Mesothelial cell of epicardium (in vitro differentiated cells): ENCODE measurements around the gene DMWD. TPM values are rescaled to one million over a fixed set of nuclear protein-coding genes. Genes with fewer than 3 reads are reported as not detected.

Source experiments
- DNase-seq, 2 experiments: peaks; one replicate each; pipeline ENCODE4 v3.0.0; 2021; ENCODE audit warnings: low spot score in 2 of 2; ENCODE audit not compliant: unreplicated experiment in 2 of 2
- H3K27ac Mint-ChIP-seq: 2 replicates; pipeline ENCODE4 v1.8.0; 2021; ENCODE audit warnings: mixed read lengths
- H3K27me3 Mint-ChIP-seq: 2 replicates; pipeline ENCODE4 v1.8.0; 2021; ENCODE audit warnings: low read depth, mixed read lengths
- H3K36me3 Mint-ChIP-seq: 2 replicates; pipeline ENCODE4 v1.8.0; 2021; ENCODE audit warnings: mixed read lengths
- H3K4me1 Mint-ChIP-seq: 2 replicates; pipeline ENCODE4 v1.8.0; 2021; ENCODE audit warnings: mixed read lengths
- H3K4me3 Mint-ChIP-seq: 2 replicates; pipeline ENCODE4 v1.8.0; 2021; ENCODE audit warnings: mild to moderate bottlenecking, moderate library complexity, mixed read lengths
- H3K9me3 Mint-ChIP-seq: 2 replicates; pipeline ENCODE4 v1.8.0; 2021; ENCODE audit warnings: mixed read lengths
- CTCF ChIP-seq: fragments of 200-600 bp; sonication (generic); IDR thresholded peaks from one replicate; pipeline ENCODE4 v1.5.0; 2021; ENCODE audit warnings: antibody characterized with exemption; ENCODE audit not compliant: unreplicated experiment
- total RNA-seq: library from RNA; stranded (reverse); gene quantifications from 3 replicates; pipeline ENCODE4 v1.2.1, GENCODE V29; 2021

DMWD gene
- total RNA-seq, 1 donor from 2014 or later, result 120 TPM

GRCh38 chr19:45798995-45799517 lies 6.4 kb upstream of the DMWD start:
- Mint-ChIP-seq H3K27me3 (no peaks in the 10 kb centered on the region), H3K9me3 (no peaks in the 10 kb centered on the region), H3K4me1 (peaks cover 6% of the 10 kb centered on the region), H3K36me3 (no peaks in the 10 kb centered on the region), H3K4me3 (no peak overlapping the region), H3K27ac (peak overlapping the region; percentile 59)
- peak; percentile 96 for TF ChIP-seq CTCF
- DNase-seq, result peak in 1 of 2 experiments; percentile 83

- no peaks in the 10 kb centered on the region for H3K9me3 Mint-ChIP-seq
- no peaks in the 10 kb centered on the region for H3K36me3 Mint-ChIP-seq
- H3K27ac Mint-ChIP-seq, result no peak overlapping the region
- no peak for TF ChIP-seq CTCF
- no peaks in the 10 kb centered on the region for H3K27me3 Mint-ChIP-seq
- peaks cover 26% of the 10 kb centered on the region for H3K4me1 Mint-ChIP-seq
- no peak overlapping the region for H3K4me3 Mint-ChIP-seq
- DNase-seq, result no peak
These were observed 2.0 kb upstream of the DMWD start for GRCh38 chr19:45794627-45795026.

- H3K9me3 Mint-ChIP-seq, result no peaks in the 10 kb centered on the region
- TF ChIP-seq CTCF, result no peak
- H3K36me3 Mint-ChIP-seq, result peaks cover 4% of the 10 kb centered on the region
- H3K27ac Mint-ChIP-seq, result peak overlapping the region; percentile 71
- H3K4me1 Mint-ChIP-seq, result peaks cover 23% of the 10 kb centered on the region
- no peaks in the 10 kb centered on the region for H3K27me3 Mint-ChIP-seq
- peak overlapping the region; percentile 45 for H3K4me3 Mint-ChIP-seq
- DNase-seq, result no peak
These were observed 1.2 kb upstream of the DMWD start for GRCh38 chr19:45793876-45794275.

- H3K4me1 Mint-ChIP-seq, result peaks cover 21% of the 10 kb centered on the region
- H3K9me3 Mint-ChIP-seq, result no peaks in the 10 kb centered on the region
- peaks cover 10% of the 10 kb centered on the region for H3K36me3 Mint-ChIP-seq
- TF ChIP-seq CTCF, result no peak
- H3K27ac Mint-ChIP-seq, result peak overlapping the region; percentile 90
- DNase-seq, result no peak
- H3K4me3 Mint-ChIP-seq, result peak overlapping the region; percentile 68
- H3K27me3 Mint-ChIP-seq, result no peaks in the 10 kb centered on the region
These were observed 526 bp upstream of the DMWD start for GRCh38 chr19:45793178-45793564.

- Mint-ChIP-seq H3K27ac (peak overlapping the region; percentile 85), H3K4me1 (peaks cover 21% of the 10 kb centered on the region), H3K9me3 (no peaks in the 10 kb centered on the region), H3K4me3 (peak overlapping the region; percentile 91), H3K27me3 (no peaks in the 10 kb centered on the region), H3K36me3 (peaks cover 16% of the 10 kb centered on the region)
- TF ChIP-seq CTCF, result no peak
- no peak for DNase-seq
These were observed 738 bp downstream of the DMWD start for GRCh38 chr19:45791744-45792469.
